Measurements from ENCODE around the gene TRPC4.

GRCh38 chr13:37707739-37708500, 161.7 kb downstream of the TRPC4 start:
- TF ChIP-seq NFIC (IDR thresholded peaks at IDR 0.05) (no peak), YY1 (IDR thresholded peaks at IDR 0.05; ENCODE audit: low read depth) (no peak), EP300 (IDR thresholded peaks at IDR 0.05; ENCODE audit: borderline replicate concordance) (no peak), REST (IDR thresholded peaks at IDR 0.05; ENCODE audit: low read depth) (no peak), CEBPB (IDR thresholded peaks at IDR 0.05) (no peak), FOXM1 (IDR thresholded peaks at IDR 0.05; ENCODE audit: borderline replicate concordance, low read depth) (no peak), EGR1 (IDR thresholded peaks at IDR 0.05) (no peak), MAX (IDR thresholded peaks at IDR 0.05) (no peak), TEAD4 (IDR thresholded peaks at IDR 0.05) (no peak)
